Activated CD4-positive, alpha-beta T cell treated with anti-CD3 and anti-CD28 coated beads, Interleukin-2, amount 50 U/mL, for 48 hours (primary cell): Measurements from ENCODE around the gene PDGFC.

Experiments used
- DNase-seq, 2 experiments: peaks; one replicate each; pipeline ENCODE4 v3.0.0-alpha.2; 2020

Gene PDGFC

GRCh38 chr4:156972379-156973015 lies 898 bp upstream of the PDGFC start:
- no peak for DNase-seq

GRCh38 chr4:156971165-156971675 lies 379 bp downstream of the PDGFC start:
- DNase-seq, result no peak

GRCh38 chr4:156970501-156971164 lies 966 bp downstream of the PDGFC start:
- DNase-seq, result peak in 1 of 2 experiments; percentile 6

GRCh38 chr4:156969911-156970310 lies 1.7 kb downstream of the PDGFC start:
- DNase-seq, result no peak

- DNase-seq, result no peak
Measured at GRCh38 chr4:156969101-156969500, 2.5 kb downstream of the PDGFC start.

GRCh38 chr4:156968479-156968984 lies 3.1 kb downstream of the PDGFC start:
- peak; percentile 13 to 42 for DNase-seq

GRCh38 chr4:156966836-156967235 lies 4.8 kb downstream of the PDGFC start:
- DNase-seq, result no peak

GRCh38 chr4:156963419-156963818 lies 8.2 kb downstream of the PDGFC start:
- no peak for DNase-seq

- no peak for DNase-seq
Measured at GRCh38 chr4:156962528-156962974, 9.0 kb downstream of the PDGFC start.

GRCh38 chr4:156962058-156962358 lies 9.6 kb downstream of the PDGFC start:
- no peak for DNase-seq

GRCh38 chr4:156961196-156962057 lies 10.2 kb downstream of the PDGFC start:
- DNase-seq, result no peak

- DNase-seq, result no peak
Measured at GRCh38 chr4:156959298-156959702, 12.3 kb downstream of the PDGFC start.

GRCh38 chr4:156958276-156959074 lies 13.1 kb downstream of the PDGFC start:
- no peak for DNase-seq

- no peak for DNase-seq
Measured at GRCh38 chr4:156957556-156957955, 14.0 kb downstream of the PDGFC start.

GRCh38 chr4:156956826-156957368 lies 14.7 kb downstream of the PDGFC start:
- no peak for DNase-seq

- DNase-seq, result no peak
Measured at GRCh38 chr4:156956359-156956758, 15.2 kb downstream of the PDGFC start.

- DNase-seq, result no peak
Measured at GRCh38 chr4:156954587-156954986, 17.0 kb downstream of the PDGFC start.

- no peak for DNase-seq
Measured at GRCh38 chr4:156953951-156954350, 17.6 kb downstream of the PDGFC start.

- no peak for DNase-seq
Measured at GRCh38 chr4:156953001-156953400, 18.6 kb downstream of the PDGFC start.

GRCh38 chr4:156952078-156952759 lies 19.4 kb downstream of the PDGFC start:
- no peak for DNase-seq

GRCh38 chr4:156950948-156951347 lies 20.7 kb downstream of the PDGFC start:
- no peak for DNase-seq

- no peak for DNase-seq
Measured at GRCh38 chr4:156950090-156950489, 21.5 kb downstream of the PDGFC start.
